Measurements from ENCODE around the gene TTC9B.

GRCh38 chr19:40217934-40218890, at the start of gene TTC9B:
- no peak for TF ChIP-seq POLR2A (IDR thresholded peaks at IDR 0.05)
- no peak for TF ChIP-seq CTCF (IDR thresholded peaks at IDR 0.05 in 4 of 5, conservative IDR thresholded peaks at IDR 0.05 in 1 of 5)

Data from gastrocnemius medialis (tissue), 4 donors.